HFFc6 (cell line): ENCODE results near the gene KATNB1. TPM values are rescaled to one million over a fixed set of nuclear protein-coding genes. Genes with fewer than 3 reads are reported as not detected.
"Not testable (repeated sequence)": the region's sequence is repeated elsewhere in the genome, so short reads cannot be mapped to it uniquely, and the experiment has no call there.

ENCODE experiments used
- DNase-seq: peaks from one replicate; pipeline ENCODE4 v3.0.0-alpha.2; 2018
- H3K27ac Mint-ChIP-seq: 2 replicates; pipeline ENCODE4 v1.8.0; 2020; ENCODE audit warnings: mild to moderate bottlenecking, mixed read lengths
- H3K27me3 Mint-ChIP-seq: 2 replicates; pipeline ENCODE4 v1.8.0; 2021; ENCODE audit warnings: mild to moderate bottlenecking, moderate library complexity, mixed read lengths; ENCODE audit not compliant: insufficient read depth
- H3K36me3 Mint-ChIP-seq: 2 replicates; pipeline ENCODE4 v1.8.0; 2021; ENCODE audit warnings: low read depth, mixed read lengths
- H3K4me1 Mint-ChIP-seq: 2 replicates; pipeline ENCODE4 v1.8.0; 2020; ENCODE audit warnings: low read depth, mixed read lengths
- H3K4me3 Mint-ChIP-seq: 2 replicates; pipeline ENCODE4 v1.8.0; 2020; ENCODE audit warnings: mild to moderate bottlenecking, moderate library complexity, mixed read lengths
- H3K9me3 Mint-ChIP-seq: 2 replicates; pipeline ENCODE4 v1.8.0; 2020; ENCODE audit warnings: mild to moderate bottlenecking, mixed read lengths
- total RNA-seq, 6 experiments: library from RNA; stranded (reverse); fragmentation: NEBNext Ultra II Directional; extraction: Animal tissue kit (Norgen Biotek cat#: 25700); gene quantifications; 2 replicates in 1 of 6; 3 replicates in 5 of 6; pipeline ENCODE4 v1.2.3, GENCODE V29; 2021
- TF ChIP-seq, protein P1 (sequence below): fragments of 200-600 bp; sonication (generic); IDR thresholded peaks from 2 replicates; pipeline ENCODE4 v1.5.0; 2021; ENCODE audit warnings: antibody characterized with exemption, mild to moderate bottlenecking

KATNB1 gene
- total RNA-seq, 6 experiments from 2014 or later, result 20.4 to 22.1 (median 21.6) TPM

DNA sequence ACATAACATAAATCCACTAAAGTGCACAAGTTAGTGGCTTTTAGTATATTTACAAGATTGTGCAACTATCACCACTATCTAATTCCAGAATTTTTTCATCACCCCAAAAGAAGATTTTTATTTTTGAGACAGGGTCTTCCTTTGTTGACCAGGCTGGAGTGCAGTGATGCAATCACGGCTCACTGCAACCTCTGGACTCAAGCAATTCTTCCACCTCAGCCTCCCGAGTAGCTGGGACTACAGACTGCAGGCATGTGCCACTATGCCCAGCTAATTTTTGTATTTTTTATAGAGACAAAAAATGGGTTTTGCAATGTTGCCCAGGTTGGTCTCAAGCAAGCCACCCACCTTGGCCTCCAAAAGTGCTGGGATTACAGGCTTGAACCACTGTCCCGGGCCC, 25.9 kb upstream of the KATNB1 start:
- H3K4me3 Mint-ChIP-seq, result no peak overlapping the region
- peaks cover 26% of the 10 kb centered on the region for H3K27me3 Mint-ChIP-seq
- H3K9me3 Mint-ChIP-seq, result no peaks in the 10 kb centered on the region
- no peak overlapping the region for H3K27ac Mint-ChIP-seq
- TF ChIP-seq, protein P1, sequence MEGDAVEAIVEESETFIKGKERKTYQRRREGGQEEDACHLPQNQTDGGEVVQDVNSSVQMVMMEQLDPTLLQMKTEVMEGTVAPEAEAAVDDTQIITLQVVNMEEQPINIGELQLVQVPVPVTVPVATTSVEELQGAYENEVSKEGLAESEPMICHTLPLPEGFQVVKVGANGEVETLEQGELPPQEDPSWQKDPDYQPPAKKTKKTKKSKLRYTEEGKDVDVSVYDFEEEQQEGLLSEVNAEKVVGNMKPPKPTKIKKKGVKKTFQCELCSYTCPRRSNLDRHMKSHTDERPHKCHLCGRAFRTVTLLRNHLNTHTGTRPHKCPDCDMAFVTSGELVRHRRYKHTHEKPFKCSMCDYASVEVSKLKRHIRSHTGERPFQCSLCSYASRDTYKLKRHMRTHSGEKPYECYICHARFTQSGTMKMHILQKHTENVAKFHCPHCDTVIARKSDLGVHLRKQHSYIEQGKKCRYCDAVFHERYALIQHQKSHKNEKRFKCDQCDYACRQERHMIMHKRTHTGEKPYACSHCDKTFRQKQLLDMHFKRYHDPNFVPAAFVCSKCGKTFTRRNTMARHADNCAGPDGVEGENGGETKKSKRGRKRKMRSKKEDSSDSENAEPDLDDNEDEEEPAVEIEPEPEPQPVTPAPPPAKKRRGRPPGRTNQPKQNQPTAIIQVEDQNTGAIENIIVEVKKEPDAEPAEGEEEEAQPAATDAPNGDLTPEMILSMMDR, result no peak
- DNase-seq, result no peak
- no peaks in the 10 kb centered on the region for H3K4me1 Mint-ChIP-seq
- no peaks in the 10 kb centered on the region for H3K36me3 Mint-ChIP-seq

- Mint-ChIP-seq H3K4me3 (no peak overlapping the region), H3K9me3 (no peaks in the 10 kb centered on the region), H3K36me3 (no peaks in the 10 kb centered on the region), H3K4me1 (no peaks in the 10 kb centered on the region), H3K27ac (no peak overlapping the region), H3K27me3 (peaks cover 37% of the 10 kb centered on the region)
- TF ChIP-seq, protein P1, result no peak
- no peak for DNase-seq
Observed at GRCh38 chr16:57711346-57711745, 24.2 kb upstream of the KATNB1 start.

DNA sequence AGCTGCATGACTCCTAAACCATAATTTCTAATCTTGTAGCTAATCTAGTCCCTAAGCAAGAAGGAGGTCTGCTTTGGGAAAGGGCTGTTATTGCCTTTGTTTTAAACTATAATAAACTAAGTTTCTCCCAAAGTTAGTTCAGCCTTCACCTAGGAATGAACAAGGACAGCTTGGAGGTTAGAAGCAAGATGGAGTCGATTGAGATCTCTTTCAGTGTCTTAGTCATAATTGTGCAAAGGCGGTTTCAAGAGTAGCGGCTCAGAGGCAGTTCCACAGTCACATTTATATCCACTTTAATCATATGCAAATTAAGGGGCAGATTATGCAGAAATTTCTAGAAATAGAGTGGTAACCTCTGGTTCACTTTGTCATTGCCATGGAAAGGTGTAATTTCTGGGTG, 23.6 kb upstream of the KATNB1 start:
- H3K4me3 Mint-ChIP-seq, result no peak overlapping the region
- H3K27me3 Mint-ChIP-seq, result peaks cover 42% of the 10 kb centered on the region
- no peaks in the 10 kb centered on the region for H3K9me3 Mint-ChIP-seq
- no peak overlapping the region for H3K27ac Mint-ChIP-seq
- H3K4me1 Mint-ChIP-seq, result no peaks in the 10 kb centered on the region
- no peaks in the 10 kb centered on the region for H3K36me3 Mint-ChIP-seq
- TF ChIP-seq, protein P1, result no peak
- DNase-seq, result no peak

GRCh38 chr16:57712569-57712968, 23.0 kb upstream of the KATNB1 start:
- H3K27me3 Mint-ChIP-seq, result peaks cover 46% of the 10 kb centered on the region
- H3K27ac Mint-ChIP-seq, H3K4me1 Mint-ChIP-seq, DNase-seq, H3K9me3 Mint-ChIP-seq, H3K36me3 Mint-ChIP-seq, H3K4me3 Mint-ChIP-seq: not testable (repeated sequence)

DNA sequence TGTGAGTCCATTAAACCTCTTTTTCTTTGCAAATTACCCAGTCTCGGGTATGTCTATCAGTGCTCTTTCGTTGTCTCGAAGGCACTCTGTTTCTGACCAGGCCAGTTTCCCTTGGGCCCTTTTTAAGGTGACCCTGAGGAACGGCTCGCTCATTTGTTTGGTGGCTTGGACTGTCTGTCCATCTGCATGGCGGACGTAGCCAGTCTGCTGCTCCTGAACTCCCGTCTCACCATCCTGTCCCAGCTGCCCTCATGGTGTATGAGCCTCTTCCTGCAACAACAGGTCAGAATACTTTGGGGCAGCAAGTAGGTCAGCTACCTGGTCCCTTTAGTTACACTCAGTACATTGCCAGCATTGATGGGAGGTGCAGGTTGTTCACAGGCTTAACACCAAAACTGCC, 22.0 kb upstream of the KATNB1 start:
- H3K27ac Mint-ChIP-seq, result no peak overlapping the region
- DNase-seq, result no peak
- TF ChIP-seq, protein P1, result no peak
- no peak overlapping the region for H3K4me3 Mint-ChIP-seq
- no peaks in the 10 kb centered on the region for H3K36me3 Mint-ChIP-seq
- H3K4me1 Mint-ChIP-seq, result no peaks in the 10 kb centered on the region
- peaks cover 52% of the 10 kb centered on the region for H3K27me3 Mint-ChIP-seq
- no peaks in the 10 kb centered on the region for H3K9me3 Mint-ChIP-seq

DNA sequence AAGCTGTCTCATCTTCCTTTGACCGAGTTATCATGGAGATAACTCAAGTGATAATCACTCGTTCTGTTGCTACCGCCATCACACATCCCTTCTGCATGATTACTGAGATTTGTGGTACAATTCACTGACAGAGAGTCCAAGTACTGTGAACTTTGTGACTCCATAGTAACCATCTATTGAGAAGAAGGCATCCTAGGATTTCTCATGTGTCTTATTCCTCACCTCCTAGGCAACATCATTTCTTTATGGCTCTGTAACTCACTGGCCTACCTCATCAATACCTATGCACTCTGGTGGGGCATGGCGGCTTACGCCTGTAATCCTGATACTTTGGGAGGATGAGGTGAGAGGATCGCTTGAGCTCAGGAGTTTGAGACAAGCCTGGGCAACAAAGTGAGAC, 21.5 kb upstream of the KATNB1 start:
- Mint-ChIP-seq H3K36me3 (no peaks in the 10 kb centered on the region), H3K9me3 (no peaks in the 10 kb centered on the region), H3K4me3 (no peak overlapping the region), H3K4me1 (no peaks in the 10 kb centered on the region), H3K27me3 (peaks cover 52% of the 10 kb centered on the region), H3K27ac (no peak overlapping the region)
- DNase-seq, result no peak
- TF ChIP-seq, protein P1, result no peak
